ENCODE results near the gene SCD5.

The SCD5 gene

GRCh38 chr4:82648356-82648755 lies 150.2 kb downstream of the SCD5 start:
- peaks cover 6% of the 10 kb centered on the region in 2 donors for H3K36me3 ChIP-seq (replicated peaks in 1 of 2; ENCODE audit: control insufficient read depth in 2 of 2, insufficient read depth in 2 of 2, low read length in 2 of 2)
- H2BK12ac ChIP-seq (ENCODE audit: low read length): no peak overlapping the region
- H3K27me3 ChIP-seq (ENCODE audit: control insufficient read depth in 3 of 3, insufficient read depth in 3 of 3, low read depth in 1 of 3, low read length in 3 of 3): no peaks in the 10 kb centered on the region
- H3K4me2 ChIP-seq (ENCODE audit: insufficient read depth, low read length, poor library complexity, severe bottlenecking): no peak overlapping the region
- no peak overlapping the region for H3K23ac ChIP-seq (ENCODE audit: low read depth, low read length, poor library complexity)
- no peak overlapping the region for H3K9ac ChIP-seq (ENCODE audit: low read depth, low read length, poor library complexity)
- no peak overlapping the region for H2BK120ac ChIP-seq (ENCODE audit: low read depth, low read length)
- no peaks in the 10 kb centered on the region for H3K9me3 ChIP-seq (replicated peaks in 1 of 2; ENCODE audit: control insufficient read depth in 2 of 2, insufficient read depth in 1 of 2, low read depth in 1 of 2, low read length in 2 of 2)
- H2BK15ac ChIP-seq (ENCODE audit: low read length): no peak overlapping the region
- no peak overlapping the region for H3K14ac ChIP-seq (ENCODE audit: low read length)
- no peak for DNase-seq (ENCODE audit: low spot score)
- no CpG with 5 or more reads among the region's 3 CpGs for WGBS, 2 donors (ENCODE audit: extremely low coverage in 2 of 2, insufficient read length in 2 of 2, insufficient replicate concordance in 1 of 2)
- H3K79me1 ChIP-seq (ENCODE audit: low read depth, low read length): no peaks in the 10 kb centered on the region
- H2AFZ ChIP-seq (ENCODE audit: low read length): no peak overlapping the region
- no peak overlapping the region for H4K91ac ChIP-seq (ENCODE audit: low read depth, low read length, poor library complexity)
- no peak overlapping the region for H3K4ac ChIP-seq (ENCODE audit: low read length)
- H3K18ac ChIP-seq (ENCODE audit: low read length): no peak overlapping the region
- H3K27ac ChIP-seq (replicated peaks; ENCODE audit: low read length): no peak overlapping the region
- H4K8ac ChIP-seq (ENCODE audit: low read depth, low read length): no peak overlapping the region
- H2AK5ac ChIP-seq (ENCODE audit: low read depth, low read length): no peak overlapping the region
- peaks cover 0 to 5% of the 10 kb centered on the region in 2 donors for H3K4me1 ChIP-seq (ENCODE audit: control insufficient read depth in 2 of 2, insufficient read depth in 1 of 2, low read depth in 1 of 2, low read length in 2 of 2)
- no peak overlapping the region for H3K4me3 ChIP-seq (ENCODE audit: low read length in 2 of 2)
- no peak overlapping the region for H2BK5ac ChIP-seq (ENCODE audit: low read length)

- Histone ChIP-seq H2AFZ (ENCODE audit: low read length) (peak overlapping the region; percentile 4), H3K14ac (ENCODE audit: low read length) (no peak overlapping the region), H3K9ac (ENCODE audit: low read depth, low read length, poor library complexity) (no peak overlapping the region), H3K79me1 (ENCODE audit: low read depth, low read length) (no peaks in the 10 kb centered on the region), H3K4me3 (ENCODE audit: low read length in 2 of 2) (no peak overlapping the region), H3K23ac (ENCODE audit: low read depth, low read length, poor library complexity) (no peak overlapping the region), H3K4me2 (ENCODE audit: insufficient read depth, low read length, poor library complexity, severe bottlenecking) (no peak overlapping the region), H3K18ac (ENCODE audit: low read length) (no peak overlapping the region), H3K36me3 (replicated peaks in 1 of 2; ENCODE audit: control insufficient read depth in 2 of 2, insufficient read depth in 2 of 2, low read length in 2 of 2) (peaks cover 4 to 6% of the 10 kb centered on the region in 2 donors), H2BK120ac (ENCODE audit: low read depth, low read length) (no peak overlapping the region), H2AK5ac (ENCODE audit: low read depth, low read length) (no peak overlapping the region), H2BK5ac (ENCODE audit: low read length) (no peak overlapping the region), H4K91ac (ENCODE audit: low read depth, low read length, poor library complexity) (no peak overlapping the region), H3K4me1 (ENCODE audit: control insufficient read depth in 2 of 2, insufficient read depth in 1 of 2, low read depth in 1 of 2, low read length in 2 of 2) (peaks cover 0 to 5% of the 10 kb centered on the region in 2 donors), H2BK15ac (ENCODE audit: low read length) (no peak overlapping the region), H3K4ac (ENCODE audit: low read length) (no peak overlapping the region), H3K9me3 (replicated peaks in 1 of 2; ENCODE audit: control insufficient read depth in 2 of 2, insufficient read depth in 1 of 2, low read depth in 1 of 2, low read length in 2 of 2) (no peaks in the 10 kb centered on the region), H3K27ac (replicated peaks; ENCODE audit: low read length) (no peak overlapping the region), H4K8ac (ENCODE audit: low read depth, low read length) (no peak overlapping the region), H3K27me3 (ENCODE audit: control insufficient read depth in 3 of 3, insufficient read depth in 3 of 3, low read depth in 1 of 3, low read length in 3 of 3) (no peaks in the 10 kb centered on the region), H2BK12ac (ENCODE audit: low read length) (no peak overlapping the region)
- no CpG with 5 or more reads among the region's 5 CpGs for WGBS, 2 donors (ENCODE audit: extremely low coverage in 2 of 2, insufficient read length in 2 of 2, insufficient replicate concordance in 1 of 2)
- no peak for DNase-seq (ENCODE audit: low spot score)
These were observed 152.5 kb downstream of the SCD5 start for GRCh38 chr4:82645936-82646565.

GRCh38 chr4:82644734-82645126 lies 153.9 kb downstream of the SCD5 start:
- Histone ChIP-seq H3K79me1 (ENCODE audit: low read depth, low read length) (no peaks in the 10 kb centered on the region), H3K4me1 (ENCODE audit: control insufficient read depth in 2 of 2, insufficient read depth in 1 of 2, low read depth in 1 of 2, low read length in 2 of 2) (peaks cover 3 to 5% of the 10 kb centered on the region in 2 donors), H3K9ac (ENCODE audit: low read depth, low read length, poor library complexity) (no peak overlapping the region)

DNA sequence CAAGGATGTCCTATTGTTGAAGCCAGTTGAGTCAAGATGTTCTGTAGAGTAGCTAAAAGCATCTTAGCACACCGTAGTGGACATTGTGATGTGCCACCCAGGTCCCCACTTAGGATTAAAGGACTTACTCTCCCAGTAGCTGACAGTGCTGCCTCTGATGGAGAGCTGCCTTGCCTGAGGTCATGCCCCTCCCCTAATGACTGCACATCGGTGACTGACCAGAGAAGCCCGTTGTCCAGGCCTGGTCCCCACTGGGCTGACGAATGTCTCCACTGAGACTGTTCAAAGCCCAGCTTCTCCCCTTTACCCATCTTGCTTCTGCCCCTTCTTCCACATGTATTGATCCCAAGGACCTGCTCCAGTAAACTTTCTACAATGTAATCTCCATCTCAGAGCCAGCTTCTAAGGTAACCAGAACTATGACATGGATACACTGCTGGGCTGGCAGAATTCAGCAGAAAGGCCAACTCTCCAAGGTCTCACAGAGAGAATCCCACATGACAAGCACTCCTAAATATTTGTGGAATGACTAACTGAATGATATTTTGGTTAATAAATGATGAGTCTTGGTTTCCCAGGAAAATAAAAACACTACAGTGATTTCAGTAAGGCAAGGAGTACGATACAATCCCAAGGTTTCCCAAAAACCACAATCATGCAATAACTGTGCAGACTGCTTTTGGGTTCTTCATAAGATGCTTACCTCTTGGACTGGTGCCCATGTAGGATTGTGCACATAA lies 154.4 kb downstream of the SCD5 start:
- no CpG with 5 or more reads among the region's 5 CpGs for WGBS, 2 donors (ENCODE audit: extremely low coverage in 2 of 2, insufficient read length in 2 of 2, insufficient replicate concordance in 1 of 2)
- H3K4me2 ChIP-seq (ENCODE audit: insufficient read depth, low read length, poor library complexity, severe bottlenecking): no peak overlapping the region
- H3K4ac ChIP-seq (ENCODE audit: low read length): no peak overlapping the region
- H3K9ac ChIP-seq (ENCODE audit: low read depth, low read length, poor library complexity): no peak overlapping the region
- H3K4me1 ChIP-seq (ENCODE audit: control insufficient read depth in 2 of 2, insufficient read depth in 1 of 2, low read depth in 1 of 2, low read length in 2 of 2): peaks cover 4 to 5% of the 10 kb centered on the region in 2 donors
- no peak overlapping the region for H2BK12ac ChIP-seq (ENCODE audit: low read length)
- no peak overlapping the region for H2BK15ac ChIP-seq (ENCODE audit: low read length)
- no peak overlapping the region for H2BK120ac ChIP-seq (ENCODE audit: low read depth, low read length)
- H3K27me3 ChIP-seq (ENCODE audit: control insufficient read depth in 3 of 3, insufficient read depth in 3 of 3, low read depth in 1 of 3, low read length in 3 of 3): no peaks in the 10 kb centered on the region
- H2BK5ac ChIP-seq (ENCODE audit: low read length): no peak overlapping the region
- no peak overlapping the region for H2AK5ac ChIP-seq (ENCODE audit: low read depth, low read length)
- H3K9me3 ChIP-seq (replicated peaks in 1 of 2; ENCODE audit: control insufficient read depth in 2 of 2, insufficient read depth in 1 of 2, low read depth in 1 of 2, low read length in 2 of 2): no peaks in the 10 kb centered on the region
- H2AFZ ChIP-seq (ENCODE audit: low read length): no peak overlapping the region
- H3K36me3 ChIP-seq (replicated peaks in 1 of 2; ENCODE audit: control insufficient read depth in 2 of 2, insufficient read depth in 2 of 2, low read length in 2 of 2): no peaks in the 10 kb centered on the region
- no peak overlapping the region for H3K14ac ChIP-seq (ENCODE audit: low read length)
- no peak for DNase-seq (ENCODE audit: low spot score)
- no peak overlapping the region for H4K91ac ChIP-seq (ENCODE audit: low read depth, low read length, poor library complexity)
- H3K23ac ChIP-seq (ENCODE audit: low read depth, low read length, poor library complexity): no peak overlapping the region
- no peak overlapping the region for H3K27ac ChIP-seq (replicated peaks; ENCODE audit: low read length)
- no peak overlapping the region for H3K4me3 ChIP-seq (ENCODE audit: low read length in 2 of 2)
- no peak overlapping the region for H3K18ac ChIP-seq (ENCODE audit: low read length)
- no peaks in the 10 kb centered on the region for H3K79me1 ChIP-seq (ENCODE audit: low read depth, low read length)
- H4K8ac ChIP-seq (ENCODE audit: low read depth, low read length): no peak overlapping the region

More at GRCh38 chr4:82644734-82645126, 153.9 kb downstream of the SCD5 start:
- no peak overlapping the region for H2AK5ac ChIP-seq (ENCODE audit: low read depth, low read length)
- H3K14ac ChIP-seq (ENCODE audit: low read length): no peak overlapping the region
- no peak overlapping the region for H4K8ac ChIP-seq (ENCODE audit: low read depth, low read length)
- no peak overlapping the region for H3K4me3 ChIP-seq (ENCODE audit: low read length in 2 of 2)
- no peak for DNase-seq (ENCODE audit: low spot score)
- no peak overlapping the region for H3K23ac ChIP-seq (ENCODE audit: low read depth, low read length, poor library complexity)
- H2BK12ac ChIP-seq (ENCODE audit: low read length): no peak overlapping the region
- no peak overlapping the region for H3K18ac ChIP-seq (ENCODE audit: low read length)
- H2BK15ac ChIP-seq (ENCODE audit: low read length): no peak overlapping the region
- no peaks in the 10 kb centered on the region for H3K9me3 ChIP-seq (replicated peaks in 1 of 2; ENCODE audit: control insufficient read depth in 2 of 2, insufficient read depth in 1 of 2, low read depth in 1 of 2, low read length in 2 of 2)
- H2BK5ac ChIP-seq (ENCODE audit: low read length): no peak overlapping the region
- H3K4ac ChIP-seq (ENCODE audit: low read length): no peak overlapping the region
- peaks cover under 1 to 4% of the 10 kb centered on the region in 2 donors for H3K36me3 ChIP-seq (replicated peaks in 1 of 2; ENCODE audit: control insufficient read depth in 2 of 2, insufficient read depth in 2 of 2, low read length in 2 of 2)
- H3K27me3 ChIP-seq (ENCODE audit: control insufficient read depth in 3 of 3, insufficient read depth in 3 of 3, low read depth in 1 of 3, low read length in 3 of 3): no peaks in the 10 kb centered on the region
- no peak overlapping the region for H2AFZ ChIP-seq (ENCODE audit: low read length)
- no peak overlapping the region for H3K4me2 ChIP-seq (ENCODE audit: insufficient read depth, low read length, poor library complexity, severe bottlenecking)
- H4K91ac ChIP-seq (ENCODE audit: low read depth, low read length, poor library complexity): no peak overlapping the region
- WGBS, 2 donors (ENCODE audit: extremely low coverage in 2 of 2, insufficient read length in 2 of 2, insufficient replicate concordance in 1 of 2): no CpG with 5 or more reads among the region's 4 CpGs
- no peak overlapping the region for H2BK120ac ChIP-seq (ENCODE audit: low read depth, low read length)
- no peak overlapping the region for H3K27ac ChIP-seq (replicated peaks; ENCODE audit: low read length)

Measured in neuronal stem cell (in vitro differentiated cells).